ENCODE results near the gene ACP2. TPM values are rescaled to one million over a fixed set of nuclear protein-coding genes. Genes with fewer than 3 reads are reported as not detected.
A peak's percentile ranks its signal among the peaks of the same experiment; 100 is the strongest.

The ACP2 gene
- total and polyA plus RNA-seq, 9 of the 15 experiments (the other 6 are each of a cell fraction or from before 2014, with no cell fraction given): 1.9 to 20.0 (median 11.6) TPM

GRCh38 chr11:47248664-47249377, at the start of gene ACP2 (continued):
- TF ChIP-seq NR0B1 (IDR thresholded peaks at IDR 0.05; ENCODE audit: partially characterized antibody) (no peak), RBBP5 (IDR thresholded peaks at IDR 0.05; ENCODE audit: borderline replicate concordance, insufficient read depth, low read length, poor library complexity, severe bottlenecking) (peak; percentile 81), CREB5 (CRISPR knock-in tag; IDR thresholded peaks at IDR 0.05) (0 out of 2 replicates have a peak, but pooled peaks have one; percentile 65), RBM25 (IDR thresholded peaks at IDR 0.05; ENCODE audit: low read depth, low read length, severe bottlenecking) (no peak), ELF2 (CRISPR knock-in tag; IDR thresholded peaks at IDR 0.05) (peak; percentile 79), TAF9B (IDR thresholded peaks at IDR 0.05; ENCODE audit: partially characterized antibody) (peak; percentile 97), PTTG1 (tag; IDR thresholded peaks at IDR 0.05; ENCODE audit: low read depth) (no peak), CEBPG (CRISPR knock-in tag; IDR thresholded peaks at IDR 0.05) (0 out of 2 replicates have a peak, but pooled peaks have one; percentile 15), CEBPG (tag; conservative IDR thresholded peaks at IDR 0.05 in 1 of 2, IDR thresholded peaks at IDR 0.05 in 1 of 2) (no peak), SUPT5H (IDR thresholded peaks at IDR 0.05) (peak; percentile 95), PML (IDR thresholded peaks at IDR 0.05; ENCODE audit: low read length) (peak; percentile 80), MEF2A (IDR thresholded peaks at IDR 0.05; ENCODE audit: control insufficient read depth, low read depth, low read length) (0 out of 2 replicates have a peak, but pooled peaks have one; percentile 33), BRD4 (IDR thresholded peaks at IDR 0.05) (no peak), MTA1 (IDR thresholded peaks at IDR 0.05; ENCODE audit: borderline replicate concordance) (peak; percentile 59; the same call in 1 of the 2 replicates), ZNF212 (CRISPR knock-in tag; IDR thresholded peaks at IDR 0.05) (no peak), ZBTB49 (CRISPR knock-in tag; IDR thresholded peaks at IDR 0.05; ENCODE audit: borderline replicate concordance) (no peak), SNIP1 (IDR thresholded peaks at IDR 0.05; ENCODE audit: low read depth) (no peak), ZC3H8 (IDR thresholded peaks at IDR 0.05) (peak; percentile 84; the same call in 1 of the 2 replicates), NFE2L1 (tag; IDR thresholded peaks at IDR 0.05; ENCODE audit: borderline replicate concordance, low read depth) (no peak), HIVEP1 (CRISPR knock-in tag; IDR thresholded peaks at IDR 0.05) (no peak), ARID1B (IDR thresholded peaks at IDR 0.05) (peak; percentile 50), ILF3 (IDR thresholded peaks at IDR 0.05; ENCODE audit: borderline replicate concordance) (0 out of 2 replicates have a peak, but pooled peaks have one; percentile 51), ZC3H4 (CRISPR knock-in tag; IDR thresholded peaks at IDR 0.05; ENCODE audit: borderline replicate concordance) (no peak)

All from K562 (cell line).